HG02981 (cell line): ENCODE measurements around the gene MAPRE2.
"Not testable (repeated sequence)": the region's sequence is repeated elsewhere in the genome, so short reads cannot be mapped to it uniquely, and the experiment has no call there.

ENCODE experiments used
- ATAC-seq: cut with Tn5 transposase; IDR thresholded peaks from one replicate; pipeline ENCODE4 v1.9.1; 2021; ENCODE audit warnings: mild to moderate bottlenecking, moderate library complexity; ENCODE audit not compliant: unreplicated experiment

The MAPRE2 gene

GRCh38 chr18:35143622-35144596, 102.7 kb downstream of the MAPRE2 start:
- peak; percentile 51 for ATAC-seq

- ATAC-seq, result no peak
These were observed 103.5 kb downstream of the MAPRE2 start for GRCh38 chr18:35144698-35145097.

GRCh38 chr18:35150195-35150594, 109.0 kb downstream of the MAPRE2 start:
- not testable (repeated sequence) for ATAC-seq

- no peak for ATAC-seq
These were observed 112.5 kb downstream of the MAPRE2 start for GRCh38 chr18:35153609-35154272.

GRCh38 chr18:35155398-35156117, 114.3 kb downstream of the MAPRE2 start:
- ATAC-seq, result no peak

GRCh38 chr18:35157181-35157580, 116.0 kb downstream of the MAPRE2 start:
- no peak for ATAC-seq

- ATAC-seq, result no peak
These were observed 117.7 kb downstream of the MAPRE2 start for GRCh38 chr18:35158728-35159450.

- no peak for ATAC-seq
These were observed 118.6 kb downstream of the MAPRE2 start for GRCh38 chr18:35159782-35160181.

GRCh38 chr18:35161485-35161884, 120.3 kb downstream of the MAPRE2 start:
- ATAC-seq, result no peak

- ATAC-seq, result no peak
These were observed 120.7 kb downstream of the MAPRE2 start for GRCh38 chr18:35161934-35162333.

- ATAC-seq, result no peak
These were observed 121.9 kb downstream of the MAPRE2 start for GRCh38 chr18:35163014-35163539.

GRCh38 chr18:35163721-35164120, 122.5 kb downstream of the MAPRE2 start:
- no peak for ATAC-seq

- no peak for ATAC-seq
These were observed 122.9 kb downstream of the MAPRE2 start for GRCh38 chr18:35164133-35164532.

GRCh38 chr18:35167332-35167731, 126.1 kb downstream of the MAPRE2 start:
- ATAC-seq, result no peak

- ATAC-seq, result no peak
These were observed 126.6 kb downstream of the MAPRE2 start for GRCh38 chr18:35167857-35168256.

GRCh38 chr18:35170323-35170722, 129.1 kb downstream of the MAPRE2 start:
- ATAC-seq, result not testable (repeated sequence)

- ATAC-seq, result no peak
These were observed 130.2 kb downstream of the MAPRE2 start for GRCh38 chr18:35171315-35171987.

- ATAC-seq, result no peak
These were observed 130.8 kb downstream of the MAPRE2 start for GRCh38 chr18:35172009-35172408.

GRCh38 chr18:35172451-35173035, 131.3 kb downstream of the MAPRE2 start:
- ATAC-seq, result no peak
